WTC11 (cell line): ENCODE measurements around the gene ABLIM3. TPM values are rescaled to one million over a fixed set of nuclear protein-coding genes. Genes with fewer than 3 reads are reported as not detected.

Source experiments
- ATAC-seq: fragments of 200-7000 bp; cut with Tn5 transposase; 2 replicates; pipeline ENCODE4 v1.10.0; 2021; ENCODE audit warnings: mild to moderate bottlenecking, moderate library complexity
- Bru-seq: library from RNA; stranded (reverse); fragments of 400-500 nt; gene quantifications from one replicate; lab custom pipeline; 2021; lab: Mats Ljungman, UMichigan
- CTCF ChIA-PET: fragments of 300-600 bp; sonication (Branson Sonifier 250); formaldehyde crosslinking; loops from one replicate; lab custom pipeline; 2021; ENCODE audit warnings: antibody characterized with exemption; lab: Charles Lee
- POLR2A ChIA-PET: fragments of 350-600 bp; sonication (Branson Sonifier 250); formaldehyde crosslinking; loops from one replicate; lab custom pipeline; 2021; ENCODE audit warnings: antibody characterized with exemption; lab: Charles Lee
- DNase-seq: peaks from one replicate; pipeline ENCODE4 v3.0.0; 2021; ENCODE audit warnings: low spot score
- H3K27ac Mint-ChIP-seq: 2 replicates; pipeline ENCODE4 v1.8.0; 2021; ENCODE audit warnings: mixed read lengths
- H3K27me3 Mint-ChIP-seq: 2 replicates; pipeline ENCODE4 v1.8.0; 2021; ENCODE audit warnings: low read depth, mild to moderate bottlenecking, moderate library complexity, mixed read lengths
- H3K36me3 Mint-ChIP-seq: 2 replicates; pipeline ENCODE4 v1.8.0; 2021; ENCODE audit warnings: mixed read lengths
- H3K4me1 Mint-ChIP-seq: 2 replicates; pipeline ENCODE4 v1.8.0; 2022; ENCODE audit warnings: mixed read lengths
- H3K4me3 Mint-ChIP-seq: 2 replicates; pipeline ENCODE4 v1.8.0; 2021; ENCODE audit warnings: mild to moderate bottlenecking, moderate library complexity, mixed read lengths
- H3K9me3 Mint-ChIP-seq: 2 replicates; pipeline ENCODE4 v1.8.0; 2021; ENCODE audit warnings: mixed read lengths
- AFF4 ChIP-seq: sonication (generic); formaldehyde crosslinking; IDR thresholded peaks from 2 replicates; pipeline ENCODE4 v1.8.1; 2023; ENCODE audit warnings: mild to moderate bottlenecking, missing genetic modification reagents, borderline replicate concordance
- CBFB ChIP-seq: sonication (generic); formaldehyde crosslinking; IDR thresholded peaks from 2 replicates; pipeline ENCODE4 v1.8.1; 2022; ENCODE audit warnings: mild to moderate bottlenecking, low read depth, missing genetic modification reagents
- CTCF ChIP-seq: fragments of 200-600 bp; IDR thresholded peaks from 2 replicates; pipeline ENCODE4 v1.8.0; 2022; ENCODE audit warnings: antibody characterized with exemption
- FOXK1 ChIP-seq: sonication (generic); formaldehyde crosslinking; IDR thresholded peaks from 2 replicates; pipeline ENCODE4 v1.8.0; 2022; ENCODE audit warnings: mild to moderate bottlenecking, moderate library complexity, missing genetic modification reagents
- NR1H2 ChIP-seq: sonication (generic); formaldehyde crosslinking; IDR thresholded peaks from 2 replicates; pipeline ENCODE4 v1.9.0; 2021; ENCODE audit warnings: mild to moderate bottlenecking, moderate library complexity, missing genetic modification reagents
- RELA ChIP-seq: sonication (generic); formaldehyde crosslinking; IDR thresholded peaks from 2 replicates; pipeline ENCODE4 v1.8.1; 2022; ENCODE audit warnings: missing genetic modification reagents, mild to moderate bottlenecking, borderline replicate concordance
- ZNF138 ChIP-seq: sonication (generic); formaldehyde crosslinking; conservative IDR thresholded peaks from 2 replicates; pipeline ENCODE4 v1.8.1; 2022; ENCODE audit warnings: mild to moderate bottlenecking, moderate library complexity, missing genetic modification reagents
- ZNF232 ChIP-seq: sonication (generic); formaldehyde crosslinking; IDR thresholded peaks from 2 replicates; pipeline ENCODE4 v1.8.0; 2022; ENCODE audit warnings: mild to moderate bottlenecking, missing genetic modification reagents
- ZNF281 ChIP-seq: sonication (generic); formaldehyde crosslinking; IDR thresholded peaks from 2 replicates; pipeline ENCODE4 v1.8.0; 2023; ENCODE audit warnings: mild to moderate bottlenecking, missing genetic modification reagents
- ZNF512 ChIP-seq: sonication (generic); formaldehyde crosslinking; IDR thresholded peaks from 2 replicates; pipeline ENCODE4 v1.8.1; 2022; ENCODE audit warnings: missing genetic modification reagents, borderline replicate concordance
- long read RNA-seq, 3 experiments: library from RNA in 1 of 3; library from capped mRNA in 1 of 3; library from polyadenylated mRNA in 1 of 3; unstranded in 2 of 3; stranded (forward) in 1 of 3; transcript quantifications; one replicate each; pipeline ENCODE4 v2.0.0, GENCODE V29; 2021
- total RNA-seq: library from RNA; stranded (reverse); gene quantifications from 3 replicates; pipeline ENCODE4 v1.2.3, GENCODE V29; 2021
- TF ChIP-seq, protein P1 (sequence below): sonication (generic); formaldehyde crosslinking; IDR thresholded peaks from 2 replicates; pipeline ENCODE4 v1.8.1; 2023; ENCODE audit warnings: mild to moderate bottlenecking, missing genetic modification reagents
- TF ChIP-seq, protein P2 (sequence below): sonication (generic); formaldehyde crosslinking; IDR thresholded peaks from 2 replicates; pipeline ENCODE4 v1.8.1; 2022; ENCODE audit warnings: low read depth, missing genetic modification reagents, borderline replicate concordance
- TF ChIP-seq, protein P3 (sequence below): sonication (generic); formaldehyde crosslinking; IDR thresholded peaks from 2 replicates; pipeline ENCODE4 v1.8.1; 2023; ENCODE audit warnings: mild to moderate bottlenecking, missing genetic modification reagents
- TF ChIP-seq, protein P4 (sequence below): sonication (generic); formaldehyde crosslinking; IDR thresholded peaks from 2 replicates; pipeline ENCODE4 v1.8.1; 2022; ENCODE audit warnings: low read depth, mild to moderate bottlenecking, moderate library complexity, missing genetic modification reagents, borderline replicate concordance

The ABLIM3 gene
- 0.33 to 0.69 TPM (median 0.46 TPM) in 3 replicates for total RNA-seq
- Bru-seq, nascent RNA, result percentile 15 among the genes with signal in this experiment
- long read RNA-seq, experiment 1, partial matches to known transcripts, result 0 of 1 reads
- long read RNA-seq, experiment 1, other reads (novel, unspliced or antisense), result 1 of 1 reads
- long read RNA-seq, experiment 2, result 0 reads
- long read RNA-seq, experiment 3, result 0 reads

DNA sequence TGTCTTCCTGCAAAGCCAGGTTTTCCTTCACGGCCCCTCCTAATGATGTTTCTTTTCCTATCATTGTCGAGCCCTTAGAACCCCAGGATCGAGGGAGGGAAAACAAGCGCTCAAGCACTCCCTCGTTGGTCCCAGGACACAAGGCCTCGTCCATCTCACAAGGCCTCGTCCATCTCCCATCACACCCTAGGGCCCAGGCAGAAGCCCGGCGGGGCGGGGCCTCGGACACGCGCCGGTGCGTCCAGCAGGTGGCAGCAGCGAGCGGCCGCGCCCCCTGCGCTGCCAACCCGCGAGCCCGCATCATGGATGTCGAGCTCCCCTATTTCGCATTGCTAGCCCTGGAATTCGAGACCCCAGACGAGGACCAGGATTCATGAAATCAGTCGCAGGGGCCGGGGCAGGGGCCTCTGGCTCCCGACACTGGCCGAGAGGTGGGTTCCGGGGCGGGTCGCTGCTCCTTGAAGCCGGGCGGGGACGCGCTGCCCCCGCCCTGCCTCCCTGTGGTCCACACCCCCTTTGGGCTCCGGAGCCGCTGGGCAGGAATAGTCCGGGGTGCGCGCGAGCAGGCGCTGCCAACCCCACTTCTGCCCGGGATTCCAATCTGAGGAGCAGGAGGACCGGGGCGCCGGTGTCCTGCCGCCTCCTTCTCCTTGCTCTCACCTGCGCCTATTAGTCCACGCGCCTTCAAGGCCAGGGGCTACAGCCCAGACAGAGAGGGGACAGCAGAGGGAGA is at the start of gene ABLIM3:
ABLIM3 (plus strand) TSS at position 270 of the 733 bp plus-strand sequence. CDS start 603 bp downstream, outside the sequence.
- peak; percentile 76 for DNase-seq
- H3K27ac Mint-ChIP-seq, result no peak within 1 kb of the TSS
- POLR2A ChIA-PET, result no interaction called here
- no peaks in the 10 kb centered on the region for H3K36me3 Mint-ChIP-seq
- CTCF ChIA-PET, result interaction anchor here (0.6 to 3.6 kb wide), 43 partner anchors 8 to 441 kb away, joined by 3 to 54 read pairs (median 5); no protein-coding TSS in a partner anchor
- ATAC-seq, result peak; percentile 84
- peaks cover 34% of the 10 kb centered on the region for H3K27me3 Mint-ChIP-seq
- H3K4me3 Mint-ChIP-seq, result peak within 1 kb of the TSS; percentile 71
- no peaks in the 10 kb centered on the region; the same call in 1 of the 2 replicates for H3K9me3 Mint-ChIP-seq
- peaks cover 7% of the 10 kb centered on the region; the same call in 1 of the 2 replicates for H3K4me1 Mint-ChIP-seq
- TF ChIP-seq ZNF232 (peak; percentile 82; the same call in 1 of the 2 replicates), ZNF512 (no peak), ZNF281 (CRISPR knock-in tag) (0 out of 2 replicates have a peak, but pooled peaks have one; percentile 49), ZNF138 (CRISPR knock-in tag) (peak; percentile 70; the same call in 1 of the 2 replicates), FOXK1 (CRISPR knock-in tag) (peak; percentile 67), AFF4 (CRISPR knock-in tag) (peak; percentile 55; the same call in 1 of the 2 replicates), CTCF (peak; percentile 92), NR1H2 (no peak), CBFB (CRISPR knock-in tag) (no peak), RELA (CRISPR knock-in tag) (0 out of 2 replicates have a peak, but pooled peaks have one; percentile 68)
- TF ChIP-seq, protein P1, sequence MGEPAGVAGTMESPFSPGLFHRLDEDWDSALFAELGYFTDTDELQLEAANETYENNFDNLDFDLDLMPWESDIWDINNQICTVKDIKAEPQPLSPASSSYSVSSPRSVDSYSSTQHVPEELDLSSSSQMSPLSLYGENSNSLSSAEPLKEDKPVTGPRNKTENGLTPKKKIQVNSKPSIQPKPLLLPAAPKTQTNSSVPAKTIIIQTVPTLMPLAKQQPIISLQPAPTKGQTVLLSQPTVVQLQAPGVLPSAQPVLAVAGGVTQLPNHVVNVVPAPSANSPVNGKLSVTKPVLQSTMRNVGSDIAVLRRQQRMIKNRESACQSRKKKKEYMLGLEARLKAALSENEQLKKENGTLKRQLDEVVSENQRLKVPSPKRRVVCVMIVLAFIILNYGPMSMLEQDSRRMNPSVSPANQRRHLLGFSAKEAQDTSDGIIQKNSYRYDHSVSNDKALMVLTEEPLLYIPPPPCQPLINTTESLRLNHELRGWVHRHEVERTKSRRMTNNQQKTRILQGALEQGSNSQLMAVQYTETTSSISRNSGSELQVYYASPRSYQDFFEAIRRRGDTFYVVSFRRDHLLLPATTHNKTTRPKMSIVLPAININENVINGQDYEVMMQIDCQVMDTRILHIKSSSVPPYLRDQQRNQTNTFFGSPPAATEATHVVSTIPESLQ, result no peak
- TF ChIP-seq, protein P2, sequence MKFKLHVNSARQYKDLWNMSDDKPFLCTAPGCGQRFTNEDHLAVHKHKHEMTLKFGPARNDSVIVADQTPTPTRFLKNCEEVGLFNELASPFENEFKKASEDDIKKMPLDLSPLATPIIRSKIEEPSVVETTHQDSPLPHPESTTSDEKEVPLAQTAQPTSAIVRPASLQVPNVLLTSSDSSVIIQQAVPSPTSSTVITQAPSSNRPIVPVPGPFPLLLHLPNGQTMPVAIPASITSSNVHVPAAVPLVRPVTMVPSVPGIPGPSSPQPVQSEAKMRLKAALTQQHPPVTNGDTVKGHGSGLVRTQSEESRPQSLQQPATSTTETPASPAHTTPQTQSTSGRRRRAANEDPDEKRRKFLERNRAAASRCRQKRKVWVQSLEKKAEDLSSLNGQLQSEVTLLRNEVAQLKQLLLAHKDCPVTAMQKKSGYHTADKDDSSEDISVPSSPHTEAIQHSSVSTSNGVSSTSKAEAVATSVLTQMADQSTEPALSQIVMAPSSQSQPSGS (CRISPR knock-in tag), result peak; percentile 48; the same call in 1 of the 2 replicates
- TF ChIP-seq, protein P3, sequence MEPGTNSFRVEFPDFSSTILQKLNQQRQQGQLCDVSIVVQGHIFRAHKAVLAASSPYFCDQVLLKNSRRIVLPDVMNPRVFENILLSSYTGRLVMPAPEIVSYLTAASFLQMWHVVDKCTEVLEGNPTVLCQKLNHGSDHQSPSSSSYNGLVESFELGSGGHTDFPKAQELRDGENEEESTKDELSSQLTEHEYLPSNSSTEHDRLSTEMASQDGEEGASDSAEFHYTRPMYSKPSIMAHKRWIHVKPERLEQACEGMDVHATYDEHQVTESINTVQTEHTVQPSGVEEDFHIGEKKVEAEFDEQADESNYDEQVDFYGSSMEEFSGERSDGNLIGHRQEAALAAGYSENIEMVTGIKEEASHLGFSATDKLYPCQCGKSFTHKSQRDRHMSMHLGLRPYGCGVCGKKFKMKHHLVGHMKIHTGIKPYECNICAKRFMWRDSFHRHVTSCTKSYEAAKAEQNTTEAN (CRISPR knock-in tag), result peak; percentile 67; the same call in 1 of the 2 replicates
- TF ChIP-seq, protein P4, sequence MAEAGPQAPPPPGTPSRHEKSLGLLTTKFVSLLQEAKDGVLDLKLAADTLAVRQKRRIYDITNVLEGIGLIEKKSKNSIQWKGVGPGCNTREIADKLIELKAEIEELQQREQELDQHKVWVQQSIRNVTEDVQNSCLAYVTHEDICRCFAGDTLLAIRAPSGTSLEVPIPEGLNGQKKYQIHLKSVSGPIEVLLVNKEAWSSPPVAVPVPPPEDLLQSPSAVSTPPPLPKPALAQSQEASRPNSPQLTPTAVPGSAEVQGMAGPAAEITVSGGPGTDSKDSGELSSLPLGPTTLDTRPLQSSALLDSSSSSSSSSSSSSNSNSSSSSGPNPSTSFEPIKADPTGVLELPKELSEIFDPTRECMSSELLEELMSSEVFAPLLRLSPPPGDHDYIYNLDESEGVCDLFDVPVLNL (CRISPR knock-in tag), result no peak
